IPS-NIHi7 (cell line): ENCODE data around the gene TPPP.
"Not testable (repeated sequence)": the region's sequence is repeated elsewhere in the genome, so short reads cannot be mapped to it uniquely, and the experiment has no call there.

ENCODE experiments used
- DNase-seq: peaks from one replicate; pipeline ENCODE4 v3.0.0; 2012; ENCODE audit warnings: mixed read lengths; ENCODE audit errors: extremely low spot score

TPPP gene

DNA sequence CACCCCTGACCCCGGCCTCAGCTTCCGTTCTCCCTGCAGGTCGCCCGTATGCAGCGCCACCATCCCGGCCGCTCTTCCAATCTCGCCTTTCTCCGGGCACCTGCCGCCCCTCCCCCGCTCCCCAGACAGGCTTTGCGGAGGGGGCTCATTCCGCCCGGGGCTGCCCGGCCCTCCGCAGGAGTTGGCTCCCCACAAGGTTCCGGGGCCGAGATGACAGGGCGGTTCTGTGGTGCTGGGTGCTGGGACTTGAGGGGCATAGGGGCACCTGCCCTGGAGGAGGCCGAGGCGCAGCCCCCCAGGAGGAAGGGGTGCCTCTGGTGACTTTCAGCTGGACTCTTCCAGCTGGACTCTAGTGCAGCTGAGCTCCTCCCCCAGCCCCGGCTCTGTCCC, 885 bp upstream of the TPPP start:
- not testable (repeated sequence) for DNase-seq

- not testable (repeated sequence) for DNase-seq
These were observed 567 bp downstream of the TPPP start for GRCh38 chr5:692529-693041.

DNA sequence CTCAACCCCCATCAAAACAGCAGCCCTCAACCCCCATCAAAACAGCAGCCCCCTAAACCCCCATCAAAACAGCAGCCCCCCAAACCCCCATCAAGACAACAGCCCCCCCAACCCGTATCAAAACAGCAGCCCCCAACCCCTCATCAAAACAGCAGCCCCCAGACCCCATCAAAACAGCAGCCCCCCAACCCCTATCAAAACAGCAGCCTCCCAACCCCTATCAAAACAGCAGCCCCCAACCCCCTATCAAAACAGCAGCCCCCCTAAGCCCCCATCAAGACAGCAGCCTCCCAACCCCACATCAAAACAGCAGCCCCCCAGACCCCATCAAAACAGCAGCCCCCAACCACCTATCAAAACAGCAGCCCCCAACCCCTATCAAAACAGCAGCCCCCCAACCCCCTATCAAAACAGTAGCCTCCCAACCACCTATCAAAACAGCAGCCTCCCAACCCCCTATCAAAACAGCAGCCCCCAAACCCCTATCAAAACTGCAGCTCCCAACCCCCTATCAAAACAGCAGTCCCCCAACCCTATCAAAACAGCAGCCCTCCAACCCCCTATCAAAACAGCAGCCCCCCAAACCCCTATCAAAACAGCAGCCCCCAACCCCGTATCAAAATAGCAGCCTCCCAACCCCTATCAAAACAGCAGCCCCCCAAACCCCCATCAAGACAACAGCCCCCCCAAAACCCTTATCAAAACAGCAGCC, 1.2 kb downstream of the TPPP start:
- no peak for DNase-seq

DNA sequence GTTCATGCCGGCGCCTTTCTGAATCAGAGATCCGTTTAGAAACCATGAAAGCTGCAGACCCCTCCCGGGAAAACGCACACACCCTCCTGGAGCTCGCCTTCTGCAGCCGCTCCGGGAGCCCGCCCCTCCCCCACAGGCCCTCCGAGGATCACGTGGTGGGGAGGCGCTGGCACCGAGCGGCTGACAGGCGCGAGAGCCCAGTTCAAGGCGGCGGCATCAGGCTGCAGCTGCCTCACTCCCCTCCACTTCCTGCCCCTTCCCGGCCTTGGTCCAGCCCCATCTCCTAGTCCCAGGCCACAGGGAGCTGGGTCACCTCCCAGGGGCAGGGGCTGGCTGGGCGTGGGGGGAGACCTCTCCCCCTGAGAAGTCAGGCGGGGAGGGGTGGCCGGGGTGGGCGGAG, 2.1 kb downstream of the TPPP start:
- DNase-seq = not testable (repeated sequence)

DNA sequence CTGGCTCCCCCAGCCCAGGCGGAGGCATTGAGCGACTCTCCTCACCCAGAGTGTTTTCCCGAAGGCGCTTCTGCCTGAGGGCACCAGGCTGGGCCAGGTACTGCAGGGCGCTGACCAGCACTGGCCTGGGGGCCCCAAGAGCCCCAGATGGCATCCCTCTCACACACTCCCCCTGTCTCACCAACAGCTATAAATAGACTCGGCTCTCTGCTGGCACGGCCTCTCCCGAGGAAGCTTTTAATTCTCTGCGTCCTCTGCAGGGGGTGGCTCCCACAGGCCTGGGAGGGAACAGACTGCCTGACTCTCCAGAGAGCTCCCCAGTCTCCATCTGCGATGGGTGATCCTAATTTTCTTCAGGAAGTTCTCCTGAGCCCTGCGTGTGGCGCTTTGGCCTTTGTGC, 2.9 kb downstream of the TPPP start:
- not testable (repeated sequence) for DNase-seq

- DNase-seq = not testable (repeated sequence)
These were observed 4.7 kb downstream of the TPPP start for GRCh38 chr5:688348-689010.

GRCh38 chr5:686936-687335, 6.2 kb downstream of the TPPP start:
- not testable (repeated sequence) for DNase-seq

- not testable (repeated sequence) for DNase-seq
These were observed 7.0 kb downstream of the TPPP start for GRCh38 chr5:686172-686523.

GRCh38 chr5:685262-686171, 7.6 kb downstream of the TPPP start:
- DNase-seq = no peak

- DNase-seq = no peak
These were observed 8.4 kb downstream of the TPPP start for GRCh38 chr5:684751-685216.

GRCh38 chr5:683551-684481, 9.3 kb downstream of the TPPP start:
- no peak for DNase-seq

DNA sequence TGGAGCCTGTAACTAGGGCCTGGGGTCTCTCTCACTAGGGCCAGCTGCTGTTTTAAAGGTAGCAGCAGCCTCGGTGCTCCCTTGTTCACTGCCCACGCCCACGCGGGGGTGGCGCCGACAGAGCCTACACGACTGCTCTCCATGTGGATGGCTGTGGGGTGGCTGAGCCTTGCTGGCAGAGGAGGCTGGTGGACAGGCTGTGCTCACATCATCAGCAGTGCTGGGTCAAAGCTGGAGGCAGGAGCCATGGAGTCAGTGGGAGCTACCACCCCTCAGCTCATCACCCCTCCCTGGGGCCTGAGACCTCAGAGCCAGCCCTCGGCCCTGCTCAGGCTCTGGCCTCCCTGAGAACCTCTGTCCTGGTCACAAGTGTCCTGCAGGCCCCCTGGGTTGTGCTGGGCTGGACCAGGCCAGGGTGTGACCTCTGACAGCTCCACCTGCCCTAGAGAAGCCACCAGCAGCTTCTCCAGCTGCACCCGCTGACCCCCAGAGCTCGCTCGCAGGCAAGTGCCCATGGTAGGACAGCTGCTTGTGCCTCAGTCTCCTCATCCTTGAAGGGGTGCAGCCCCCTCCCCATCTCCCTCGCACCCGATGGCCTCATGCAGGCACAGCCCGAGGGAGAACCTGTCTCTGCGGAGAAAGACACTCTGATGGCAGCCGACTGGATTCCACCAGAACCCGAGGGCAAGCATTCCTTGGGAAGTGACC, 10.3 kb downstream of the TPPP start:
- DNase-seq = not testable (repeated sequence)

DNA sequence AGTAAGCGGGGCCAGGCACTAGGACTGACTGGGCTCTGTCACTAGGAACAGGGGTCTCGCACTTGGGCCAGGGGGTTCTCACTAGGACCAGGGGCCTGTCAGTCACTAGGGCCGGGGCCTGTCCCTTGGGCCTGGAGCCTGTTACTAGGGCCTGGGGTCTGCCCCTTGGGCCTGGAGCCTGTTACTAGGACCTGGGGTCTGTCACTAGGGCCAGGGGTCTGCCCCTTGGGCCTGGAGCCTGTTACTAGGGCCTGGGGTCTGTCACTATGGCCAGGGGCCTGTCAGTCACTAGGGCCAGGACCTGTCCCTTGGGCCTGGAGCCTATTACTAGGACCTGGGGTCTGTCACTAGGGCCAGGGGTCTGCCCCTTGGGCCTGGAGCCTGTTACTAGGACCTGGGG, 10.9 kb downstream of the TPPP start:
- not testable (repeated sequence) for DNase-seq

- not testable (repeated sequence) for DNase-seq
These were observed 11.6 kb downstream of the TPPP start for GRCh38 chr5:681317-682191.

DNA sequence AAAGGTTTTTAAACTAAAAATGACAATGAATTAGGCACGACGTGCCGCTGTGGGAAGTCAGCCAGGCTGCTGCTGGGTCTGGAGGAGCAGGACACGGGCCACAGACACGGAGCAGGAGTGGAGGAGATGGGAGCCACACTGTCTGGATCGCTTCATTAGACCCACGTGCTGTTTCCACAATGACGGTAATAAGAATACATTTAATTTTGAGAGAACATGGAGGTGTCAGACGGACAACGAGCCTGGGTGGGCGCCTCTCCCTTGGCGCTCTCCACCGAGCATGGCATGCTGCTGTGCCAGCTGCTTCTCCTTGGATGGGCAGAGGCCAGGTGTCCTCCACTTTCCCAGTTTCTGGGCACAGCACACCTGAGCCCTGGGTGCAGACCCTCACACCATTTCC, 12.3 kb downstream of the TPPP start:
- not testable (repeated sequence) for DNase-seq

DNA sequence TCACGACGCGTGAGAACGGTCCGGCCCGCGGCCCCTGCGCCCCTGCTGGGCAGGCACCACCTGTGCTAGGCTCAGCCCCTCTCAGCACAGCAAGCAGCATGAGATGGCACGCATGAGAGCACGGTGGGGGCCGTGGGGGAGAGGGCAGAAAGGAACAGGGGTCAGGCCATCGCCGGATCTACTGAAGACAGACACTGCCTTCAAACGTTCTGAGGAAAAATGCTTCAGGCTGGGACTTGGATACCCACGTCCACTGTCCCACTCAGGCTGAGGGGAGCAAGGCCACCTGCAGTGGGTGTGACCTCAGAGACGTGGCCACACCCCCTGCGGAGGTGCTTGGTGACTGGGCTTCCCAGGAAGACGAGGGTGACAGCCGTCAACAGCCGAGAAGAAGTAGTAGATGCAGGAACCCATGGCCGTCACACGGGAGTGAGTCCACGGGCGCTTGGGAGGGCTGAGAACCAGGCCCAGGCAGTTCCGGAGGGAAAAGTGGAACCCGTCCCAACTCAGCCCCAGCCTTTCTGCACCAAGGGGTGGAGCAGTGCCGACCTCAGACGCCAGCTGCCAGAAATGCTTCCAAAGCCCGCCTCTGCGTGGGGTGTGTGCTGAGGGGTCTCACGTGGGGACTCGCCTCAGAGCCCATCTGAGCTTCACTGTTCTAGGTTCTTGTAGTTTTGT, 12.9 kb downstream of the TPPP start:
- not testable (repeated sequence) for DNase-seq

DNA sequence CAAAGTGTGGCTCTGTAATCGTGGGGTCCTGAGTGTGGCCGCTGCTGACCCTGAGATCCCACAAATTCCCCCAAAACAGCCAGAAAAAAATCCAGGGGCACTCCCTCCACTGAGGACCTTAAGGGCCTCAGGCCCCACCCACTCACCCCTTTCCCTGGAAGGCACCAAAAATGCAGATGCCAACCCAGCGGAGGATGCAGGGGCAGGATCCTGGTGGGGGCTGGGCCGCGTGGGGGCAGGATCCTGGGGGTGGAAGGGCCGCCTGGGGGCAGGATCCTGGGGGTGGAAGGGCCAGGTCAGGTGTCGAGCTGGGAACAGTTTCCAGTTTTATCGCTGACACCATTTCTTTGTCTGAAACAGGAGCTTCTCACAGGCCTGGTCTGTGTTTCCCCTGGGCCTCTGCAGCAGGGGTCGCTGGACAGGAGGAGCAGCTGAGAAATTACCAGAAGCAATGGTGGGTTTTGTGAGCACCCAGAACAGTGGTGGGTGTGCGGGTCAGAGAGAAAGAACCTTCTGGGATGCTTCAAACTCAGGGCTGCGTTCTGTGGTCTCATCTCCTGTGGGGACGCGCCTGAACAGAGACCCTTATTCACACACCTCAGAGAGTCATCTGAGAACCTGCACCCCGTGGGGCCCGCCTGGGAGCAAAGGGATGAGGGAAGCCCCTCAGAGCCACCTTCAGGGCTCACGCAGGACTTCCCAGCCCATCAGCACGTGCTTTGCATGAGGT, 13.8 kb downstream of the TPPP start:
- not testable (repeated sequence) for DNase-seq

DNA sequence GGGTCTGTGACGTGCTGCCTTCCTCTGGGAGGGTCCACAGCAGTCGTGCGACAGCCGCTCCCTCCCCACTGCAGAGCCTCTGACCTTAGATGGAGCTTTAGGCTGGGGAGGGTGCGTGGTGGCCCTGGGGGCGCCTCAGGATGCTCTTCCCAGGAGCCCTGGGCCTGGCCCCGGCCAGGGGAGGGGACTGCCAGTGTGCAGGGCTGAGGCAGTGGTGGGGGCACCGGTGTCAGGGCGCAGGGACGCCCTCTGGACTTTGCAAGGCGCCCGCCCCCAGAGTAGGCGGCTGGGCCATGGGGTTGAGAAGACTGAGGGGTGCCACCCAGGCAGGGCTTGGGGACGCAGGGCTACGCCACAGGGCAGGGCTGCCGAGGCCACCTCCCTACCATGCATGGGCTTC, 14.6 kb downstream of the TPPP start:
- not testable (repeated sequence) for DNase-seq
